Hematopoietic multipotent progenitor cell treated with erythropoietin and hydrocortisone succinate and interleukin-3 and kit ligand, for 15 days (in vitro differentiated cells): ENCODE data around the gene DPYD.

Source experiments
- DNase-seq: peaks from one replicate; pipeline ENCODE4 v3.0.0-alpha.2; 2015; ENCODE audit warnings: low spot score

DPYD gene

DNA sequence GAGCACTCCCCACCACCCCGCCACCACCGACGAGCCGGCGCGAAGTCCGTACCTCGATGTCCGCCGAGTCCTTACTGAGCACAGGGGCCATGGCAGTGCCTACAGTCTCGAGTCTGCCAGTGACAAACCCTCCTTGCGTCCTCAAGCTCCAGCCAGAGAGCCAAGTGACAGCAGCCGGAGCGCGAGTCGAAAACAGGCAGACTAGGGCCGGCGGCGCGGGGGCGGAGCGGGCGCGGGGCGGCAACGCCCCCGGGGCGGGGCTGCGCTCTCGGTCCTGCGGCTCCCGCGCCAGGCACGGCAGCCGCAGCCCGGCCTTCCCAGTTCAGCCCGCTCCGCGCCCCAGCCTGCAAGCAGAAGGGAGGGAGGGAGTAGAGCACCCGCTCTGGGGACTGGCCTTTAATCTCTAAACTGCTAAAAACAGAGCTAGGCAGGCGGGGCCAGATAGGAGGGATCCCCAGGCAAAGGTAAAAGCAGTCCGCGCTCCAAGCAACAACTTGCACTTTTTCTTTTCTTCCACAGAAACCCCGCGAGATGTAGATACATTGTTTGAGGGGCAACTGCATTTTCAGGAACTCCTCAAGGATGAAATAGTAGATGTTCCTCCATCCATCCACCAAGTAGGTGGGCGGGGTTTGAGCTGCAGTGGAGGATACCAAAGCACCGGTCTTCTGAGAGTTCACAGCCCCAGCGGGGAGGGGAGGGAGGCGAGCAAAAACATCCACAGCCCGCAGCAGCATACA is at the start of gene DPYD:
TSS of gene DPYD (minus strand) at position 203 of the 740 bp plus-strand sequence. CDS start at position 91, 112 bp downstream.
- peak; percentile 78 for DNase-seq

DNA sequence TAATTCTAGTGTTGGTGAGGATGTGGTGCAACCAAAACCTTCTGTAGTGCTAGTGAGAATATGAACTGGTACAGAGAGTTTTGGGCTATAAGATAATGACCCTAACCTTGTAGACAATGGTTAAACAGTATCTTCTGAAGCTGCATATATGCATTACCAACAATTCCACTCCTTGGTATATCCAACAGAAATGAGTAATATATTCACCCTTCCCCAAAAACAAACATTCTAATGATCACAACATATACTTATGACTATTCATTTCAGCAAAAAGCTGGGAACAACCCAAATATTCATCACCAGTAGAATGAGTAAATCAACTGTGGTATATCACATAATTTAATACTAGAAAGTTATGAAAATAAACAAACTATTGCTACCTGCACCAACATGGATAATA is 39.6 kb upstream of the DPYD start:
- no peak for DNase-seq

DNA sequence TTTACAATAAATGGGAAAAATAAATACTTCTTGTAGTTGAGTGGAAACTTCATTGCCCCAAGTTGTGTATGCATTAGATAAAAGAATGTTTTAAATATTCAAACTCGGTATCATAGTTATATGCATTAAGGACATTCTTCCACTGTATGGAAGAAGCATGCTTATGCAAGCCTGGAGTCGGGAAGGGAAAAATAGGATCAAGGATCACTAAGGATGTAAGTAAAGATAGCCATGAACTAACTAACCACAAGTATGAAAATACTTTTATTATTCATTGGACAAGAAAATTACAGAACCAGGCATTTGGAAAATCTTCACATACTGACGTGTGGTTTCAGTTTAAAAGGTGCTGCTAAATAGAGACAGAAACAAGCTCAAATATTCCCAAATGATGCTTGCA is 26.9 kb upstream of the DPYD start:
- no peak for DNase-seq

DNA sequence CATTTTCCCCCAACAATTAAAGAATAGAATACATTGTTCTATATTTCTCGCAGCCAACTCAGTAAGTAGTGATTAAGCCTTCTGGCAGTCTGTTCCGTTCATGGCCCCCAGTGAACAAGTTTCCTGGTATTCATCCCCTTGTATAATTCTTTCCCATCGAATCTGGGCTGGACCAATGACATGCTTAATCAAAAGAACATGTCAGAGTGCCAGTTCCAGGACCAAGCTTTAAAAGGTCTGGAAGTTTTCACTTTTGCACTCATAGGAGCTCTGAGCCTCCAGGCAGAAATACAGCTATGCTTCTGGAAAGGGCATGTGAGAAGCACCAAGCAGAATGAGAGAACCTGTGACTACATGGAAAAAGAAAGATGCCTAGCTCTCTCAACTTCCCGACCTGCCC is 22.5 kb upstream of the DPYD start:
- no peak for DNase-seq

DNA sequence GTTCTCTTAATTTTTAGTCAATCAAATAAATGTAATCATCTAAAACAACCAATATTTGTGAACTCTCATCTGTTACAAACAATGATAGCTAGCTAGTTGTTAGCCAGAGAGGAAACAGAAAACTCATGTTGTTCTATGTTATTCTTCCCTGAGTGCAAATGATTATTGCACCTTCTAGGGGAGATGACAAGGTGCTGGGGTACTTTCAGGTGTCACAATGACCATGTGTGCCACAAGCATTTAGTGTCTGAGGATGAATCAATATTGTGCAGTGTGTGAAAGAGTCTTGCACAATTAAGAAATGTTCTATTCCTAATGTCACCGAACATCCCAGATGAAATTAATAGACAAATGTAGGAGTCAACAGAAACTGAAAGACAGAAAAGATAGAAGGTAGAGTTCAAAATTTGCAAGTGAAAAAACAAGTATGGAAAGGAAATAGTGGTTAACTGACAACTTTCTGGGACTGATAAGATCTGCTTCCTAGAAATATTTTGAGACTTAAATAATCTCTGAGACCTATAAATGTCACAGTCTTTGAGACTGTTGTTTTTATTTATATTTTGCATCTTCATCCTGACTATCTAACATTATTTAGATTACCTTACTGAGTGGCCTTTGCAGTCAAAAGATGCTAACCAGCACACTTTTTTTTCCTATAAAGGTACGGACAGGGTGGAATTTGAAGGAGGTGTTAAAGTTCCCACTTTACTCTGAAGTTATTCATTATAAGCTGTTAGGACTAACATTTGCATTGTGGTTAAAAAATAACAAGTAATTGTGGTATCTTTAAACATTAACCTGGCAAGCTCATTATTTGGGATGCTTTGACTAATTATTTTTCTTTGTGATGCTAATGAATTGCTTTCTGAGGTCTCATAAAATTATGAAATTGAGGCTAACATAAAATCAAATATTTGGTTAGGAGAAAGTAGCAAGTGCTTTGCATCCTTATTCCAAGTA is 21.6 kb upstream of the DPYD start:
- no peak for DNase-seq

DNA sequence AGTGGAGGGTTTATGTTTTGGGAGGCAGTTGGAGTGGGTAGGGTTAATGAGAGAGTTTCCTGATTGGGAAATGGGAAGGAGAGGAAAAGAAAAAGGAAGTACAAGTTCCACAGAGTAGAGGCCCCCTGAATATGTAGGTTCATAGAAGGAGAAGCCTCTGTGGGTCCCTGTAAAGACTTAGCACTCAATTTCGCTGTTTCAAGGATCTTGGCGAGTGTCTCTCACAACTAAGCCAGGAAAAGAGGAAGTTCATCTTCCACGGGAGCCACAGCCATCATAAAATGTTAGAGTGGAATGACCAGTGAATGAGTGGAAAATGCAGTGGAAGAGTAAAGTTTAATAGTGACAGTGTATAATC is 17.4 kb upstream of the DPYD start:
- no peak for DNase-seq

DNA sequence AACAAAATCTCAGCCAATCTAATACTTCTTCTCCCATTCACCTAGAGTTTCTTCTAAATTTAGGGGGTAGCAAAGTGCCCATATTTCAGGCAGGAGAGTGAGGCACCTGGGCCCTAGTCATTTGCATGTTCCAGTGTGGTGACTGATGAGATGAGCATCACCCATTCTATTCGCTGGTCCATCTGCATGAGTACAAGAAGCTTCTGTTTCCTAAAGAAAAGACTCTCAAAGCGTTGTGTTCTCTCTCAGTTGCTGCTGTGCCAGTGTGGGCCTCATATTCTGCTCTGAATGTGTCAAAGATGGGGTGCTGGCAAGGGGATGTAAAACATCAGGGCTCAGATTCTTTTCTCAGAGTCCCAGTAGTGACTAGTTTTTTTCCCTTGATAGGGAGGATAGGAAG is 16.1 kb upstream of the DPYD start:
- no peak for DNase-seq

DNA sequence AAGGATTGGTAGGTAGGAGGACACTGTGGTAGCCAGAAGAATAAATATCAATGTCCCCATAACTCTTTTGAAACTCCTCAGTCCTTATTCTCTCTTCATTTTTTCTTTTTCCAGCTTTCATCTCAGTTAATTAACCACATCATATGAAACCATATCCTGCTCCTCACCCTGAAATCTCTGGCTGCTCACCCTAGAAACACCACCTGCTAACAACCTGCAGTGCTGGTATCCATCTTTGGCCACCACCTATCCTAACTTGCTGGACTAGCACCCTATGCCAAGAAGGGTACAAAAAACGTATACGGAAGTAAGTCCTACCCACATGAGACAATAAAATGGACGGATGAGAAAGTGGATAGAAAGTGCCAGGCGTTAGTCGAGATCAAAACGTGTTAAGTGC is 13.7 kb upstream of the DPYD start:
- no peak for DNase-seq

DNA sequence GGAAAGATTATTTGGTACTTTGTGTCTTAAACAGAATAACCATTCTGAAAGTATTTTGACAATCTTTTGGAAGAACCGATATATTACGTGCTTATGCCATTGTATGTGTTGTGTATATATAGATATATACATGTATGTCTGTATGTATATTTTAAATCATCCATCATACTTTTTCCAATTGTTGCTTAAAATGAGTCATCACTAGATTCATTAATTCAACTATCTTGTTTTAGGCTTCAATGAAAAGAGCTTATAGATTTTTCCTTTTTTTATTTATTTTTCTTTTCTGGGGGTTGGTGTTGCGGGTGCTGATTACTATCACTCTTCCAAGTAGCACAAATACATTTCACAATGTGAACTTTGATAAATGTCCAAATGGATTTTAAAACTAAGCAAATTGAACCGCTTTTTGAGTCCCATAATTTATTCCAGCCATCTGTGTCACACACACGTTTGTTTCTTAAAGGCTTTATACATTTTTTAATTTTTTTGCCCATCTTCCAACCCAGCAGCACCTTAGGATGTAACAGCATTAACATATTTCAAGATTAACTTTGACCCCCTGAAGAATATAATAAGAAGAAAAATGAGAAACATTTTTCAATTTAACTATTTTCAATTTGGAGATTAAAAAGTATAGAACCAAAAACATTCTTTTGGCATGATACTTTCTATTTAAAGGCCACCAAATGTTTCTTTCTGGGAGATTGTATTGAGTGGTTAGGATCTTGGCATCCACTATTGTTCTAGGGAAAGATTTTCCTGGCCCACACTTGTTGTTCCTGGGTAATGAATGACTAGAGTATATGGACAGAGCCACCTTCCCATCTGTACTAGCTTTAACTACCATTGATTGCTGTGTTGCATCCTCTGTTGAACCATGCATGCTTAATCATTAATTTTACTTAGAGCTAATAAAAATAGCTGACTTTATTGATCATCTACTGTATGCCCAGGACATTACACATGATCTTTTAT is 9.3 kb upstream of the DPYD start:
- no peak for DNase-seq

DNA sequence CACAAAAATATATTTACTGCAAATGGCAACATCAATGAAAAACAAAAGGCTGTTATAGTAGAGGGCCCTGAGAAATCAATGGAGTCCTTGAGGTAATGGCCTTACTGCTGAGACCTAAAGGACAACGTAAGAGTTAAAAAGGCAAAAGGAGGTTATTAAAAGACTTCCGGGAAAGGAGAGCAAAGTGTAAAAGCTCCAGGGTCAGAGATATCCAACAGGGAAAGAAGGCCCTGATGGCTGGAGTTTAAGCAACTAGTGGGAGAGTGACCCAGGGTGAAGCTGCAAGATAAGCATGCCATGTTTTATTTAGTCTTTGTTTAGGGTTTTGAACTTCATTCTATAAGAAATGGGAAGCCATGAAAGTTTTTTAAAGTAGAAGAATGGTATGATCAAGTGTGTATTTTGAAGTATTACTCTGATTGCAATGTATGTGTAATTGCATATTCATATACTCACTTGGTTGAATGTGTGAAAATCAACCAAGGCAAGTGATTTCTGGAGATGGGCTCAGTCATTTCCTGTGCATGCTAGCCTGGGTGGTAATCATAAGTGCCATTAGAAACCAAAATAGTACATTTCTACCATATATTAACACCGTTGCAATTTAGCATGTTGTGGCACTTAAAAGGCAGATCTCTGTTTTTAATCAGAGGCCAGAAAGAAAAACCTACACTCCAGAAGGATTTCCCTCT is 5.3 kb upstream of the DPYD start:
- DNase-seq, result no peak

DNA sequence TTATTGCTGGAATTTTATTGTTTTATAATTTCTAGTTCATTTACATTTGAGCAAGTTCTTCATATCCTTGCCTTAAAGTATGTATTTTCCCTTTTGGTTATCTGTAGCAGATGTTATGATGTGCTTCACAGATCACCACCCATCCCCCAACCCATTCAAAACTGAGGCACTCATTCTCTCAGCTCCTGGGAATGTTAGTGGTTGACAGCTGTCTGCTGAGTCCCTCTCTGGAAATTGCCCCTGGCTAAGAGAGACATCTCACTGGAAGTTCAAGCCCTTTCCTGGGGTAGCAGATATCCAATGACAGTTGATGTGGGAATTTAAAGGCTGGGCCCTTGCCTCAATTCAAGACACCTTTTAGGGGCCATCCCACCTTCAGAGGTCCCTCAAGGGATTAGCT is 4.3 kb upstream of the DPYD start:
- DNase-seq, result no peak

DNA sequence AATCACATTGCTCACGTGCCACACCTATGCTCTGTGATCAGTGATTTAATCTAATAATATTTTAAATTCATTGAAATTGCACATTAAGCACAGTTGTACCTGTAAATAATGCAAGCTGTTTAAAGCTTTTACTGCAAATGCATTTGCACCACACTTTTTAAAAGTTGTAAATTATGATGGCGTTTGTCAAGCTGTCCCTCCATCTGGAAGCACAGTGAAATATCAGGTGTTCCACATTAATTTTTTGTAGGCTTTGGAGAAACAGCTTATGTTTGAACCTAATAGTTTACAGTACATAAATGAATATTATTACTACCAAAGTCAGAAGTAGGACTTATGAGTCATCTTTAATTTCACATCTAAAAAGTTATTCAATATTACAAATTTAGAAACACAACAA is 3.0 kb upstream of the DPYD start:
- DNase-seq, result no peak

DNA sequence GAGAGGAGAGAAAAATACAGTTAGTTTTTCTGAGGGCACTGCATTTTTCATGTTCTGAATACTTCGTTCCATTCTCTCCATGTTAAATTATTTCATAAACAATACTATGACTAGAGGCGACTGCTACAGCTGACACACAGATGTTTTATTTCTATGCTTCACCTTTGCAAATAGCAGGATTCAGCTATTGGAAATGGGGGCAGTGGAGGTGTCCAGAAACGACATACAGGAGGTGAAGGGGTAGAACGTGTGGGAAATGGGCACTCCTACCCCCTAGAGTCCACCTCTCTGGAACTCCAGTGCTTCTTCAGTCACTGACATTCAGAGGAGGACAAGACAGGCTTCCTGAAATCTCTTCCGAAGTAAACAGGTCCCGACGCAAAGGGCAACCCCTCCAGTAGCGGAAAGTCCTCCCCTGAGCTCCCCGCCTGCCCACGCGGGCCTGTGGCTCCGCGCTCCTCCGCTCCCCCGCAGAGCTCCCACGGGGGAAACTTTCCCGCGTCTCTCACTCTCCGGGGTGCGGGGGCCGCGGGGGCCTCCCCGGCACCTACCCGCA is 480 bp downstream of the DPYD start:
- no peak for DNase-seq

DNA sequence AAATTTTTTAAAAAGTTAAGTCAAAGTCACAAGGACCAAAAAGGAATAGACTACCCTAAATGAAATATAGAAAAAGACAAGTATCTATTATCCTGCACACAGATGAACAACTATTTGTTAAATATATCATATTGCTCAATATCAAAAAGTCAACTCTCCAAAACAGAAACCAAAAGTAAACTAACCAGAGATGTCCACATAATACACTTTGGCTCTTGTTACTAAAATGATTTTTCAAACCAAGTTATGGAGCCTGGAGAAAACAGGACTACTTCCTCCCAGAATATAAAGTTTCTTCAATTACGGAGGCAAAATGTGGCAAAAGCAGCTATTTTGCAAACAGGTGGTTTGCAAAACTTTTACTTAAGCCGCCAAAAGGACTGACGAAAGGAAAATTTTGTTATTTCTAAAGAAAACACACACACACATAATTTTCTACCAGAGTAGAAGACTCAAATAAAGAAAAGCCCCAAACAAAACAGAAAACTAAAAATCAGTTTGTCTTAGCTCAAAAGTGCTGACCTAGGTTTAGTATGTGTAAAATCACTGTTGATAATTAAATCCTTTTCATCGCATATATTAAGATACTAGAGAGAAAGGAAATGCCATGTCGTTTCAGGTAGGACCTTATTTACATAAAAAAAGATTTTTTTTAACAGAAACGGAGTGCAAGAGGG is 1.1 kb downstream of the DPYD start:
- peak; percentile 14 for DNase-seq

DNA sequence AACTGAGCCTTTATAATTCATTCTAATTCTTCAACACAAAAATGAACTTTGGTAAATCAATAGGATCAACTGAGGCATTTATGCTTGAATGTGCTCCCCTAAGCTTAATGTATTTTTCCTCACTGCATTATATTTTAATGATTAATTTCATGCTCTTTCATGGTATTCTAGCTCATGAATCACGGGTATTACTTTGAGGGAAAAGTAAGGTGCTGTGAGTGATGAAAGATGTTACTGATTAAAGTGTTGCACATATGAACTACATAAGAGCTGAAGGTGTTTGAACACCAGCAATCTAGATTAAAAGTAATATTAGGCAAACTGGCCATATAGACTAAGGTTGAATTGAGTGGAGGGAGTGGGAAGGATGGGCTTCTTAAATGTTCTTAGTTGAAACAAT is 1.9 kb downstream of the DPYD start:
- no peak for DNase-seq

DNA sequence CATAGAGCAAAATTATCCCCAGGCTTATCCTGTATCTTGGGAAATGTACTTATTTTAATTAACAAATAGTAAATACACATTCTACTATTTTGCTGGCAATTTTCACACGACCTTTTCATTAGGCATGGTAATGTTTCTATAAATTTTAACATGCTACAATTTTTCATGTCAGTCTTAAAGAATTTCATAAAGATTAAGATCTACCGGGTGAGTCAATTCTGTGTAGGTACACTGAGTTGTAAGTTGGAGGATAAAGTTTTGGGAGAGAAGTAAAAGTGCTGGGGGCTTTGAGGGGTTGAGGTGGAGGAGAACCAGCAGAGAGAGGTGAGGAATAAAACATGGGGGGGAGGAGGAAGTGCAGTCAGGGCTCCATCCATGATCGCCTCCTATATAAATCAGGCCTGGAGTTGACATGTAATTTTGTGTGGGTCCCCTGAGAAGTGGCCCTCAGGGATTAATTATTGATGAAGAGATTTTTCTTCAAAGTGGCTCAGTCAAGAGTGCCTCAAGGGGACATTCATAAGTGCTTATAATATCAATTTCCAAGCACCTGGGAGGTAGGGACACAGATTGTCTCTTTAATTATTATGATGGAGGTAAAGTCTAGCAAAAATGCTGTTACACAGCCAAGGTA is 7.2 kb downstream of the DPYD start:
- no peak for DNase-seq

DNA sequence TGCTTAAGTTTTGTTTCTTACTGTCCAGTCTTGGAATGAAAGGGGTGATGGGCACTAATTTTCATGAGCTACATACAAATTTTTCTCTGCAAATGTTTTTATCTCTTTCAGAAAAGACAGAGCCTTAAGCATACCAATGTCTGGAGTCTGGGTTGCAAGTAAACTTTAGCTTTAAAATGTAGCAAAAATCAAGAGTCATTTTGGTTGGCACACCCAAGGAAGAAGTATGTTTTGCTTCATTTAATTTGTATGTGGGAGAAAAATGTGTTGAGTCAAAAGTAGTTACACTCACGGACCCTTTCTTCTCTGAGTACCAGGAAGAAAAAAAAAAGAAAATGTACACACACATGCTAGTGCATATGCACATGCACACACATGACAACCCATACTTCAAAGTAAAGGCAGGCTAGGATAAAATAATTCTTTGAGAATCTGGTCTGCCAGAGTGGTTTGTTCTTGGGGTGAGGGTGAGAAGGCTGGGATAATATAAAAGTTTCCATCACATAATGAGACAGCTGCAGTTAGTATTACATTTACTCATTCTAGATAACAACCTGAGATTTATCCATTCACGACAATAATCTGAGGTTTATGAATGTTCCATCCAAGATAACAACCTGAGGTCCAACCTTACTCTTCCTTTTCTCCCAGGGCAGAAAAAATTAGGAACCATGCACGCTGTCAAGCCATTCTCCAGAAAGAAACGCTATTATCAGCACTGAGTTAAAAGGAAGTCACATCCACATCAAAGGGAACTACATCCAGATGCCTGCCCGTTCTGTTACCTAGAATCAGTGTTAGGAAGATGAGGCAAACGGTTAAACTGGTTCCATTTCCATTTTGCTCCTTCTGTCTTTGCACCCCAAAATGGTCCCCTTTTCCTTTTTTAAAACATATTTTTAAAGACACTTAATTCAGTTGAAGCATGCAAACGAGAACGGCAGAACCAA is 9.3 kb downstream of the DPYD start:
- no peak for DNase-seq

DNA sequence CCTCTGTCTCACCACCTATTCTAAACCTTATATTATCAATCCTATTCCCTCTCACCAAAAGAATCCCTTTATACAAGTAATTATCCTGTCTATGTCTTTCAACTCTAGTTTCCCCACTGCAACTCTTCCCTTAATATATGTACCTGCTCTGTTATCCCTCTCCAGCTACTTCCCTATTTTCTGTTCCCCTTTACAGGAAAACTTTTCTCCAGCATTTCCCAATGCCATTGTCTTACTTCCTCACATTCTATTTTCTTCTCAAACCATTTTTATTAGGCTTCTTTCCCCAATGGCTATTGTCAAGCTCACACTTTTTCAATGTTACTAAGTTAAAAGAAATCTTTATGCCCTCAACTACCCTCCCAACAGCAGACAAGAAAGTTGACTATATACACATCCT is 11.6 kb downstream of the DPYD start:
- DNase-seq, result no peak

DNA sequence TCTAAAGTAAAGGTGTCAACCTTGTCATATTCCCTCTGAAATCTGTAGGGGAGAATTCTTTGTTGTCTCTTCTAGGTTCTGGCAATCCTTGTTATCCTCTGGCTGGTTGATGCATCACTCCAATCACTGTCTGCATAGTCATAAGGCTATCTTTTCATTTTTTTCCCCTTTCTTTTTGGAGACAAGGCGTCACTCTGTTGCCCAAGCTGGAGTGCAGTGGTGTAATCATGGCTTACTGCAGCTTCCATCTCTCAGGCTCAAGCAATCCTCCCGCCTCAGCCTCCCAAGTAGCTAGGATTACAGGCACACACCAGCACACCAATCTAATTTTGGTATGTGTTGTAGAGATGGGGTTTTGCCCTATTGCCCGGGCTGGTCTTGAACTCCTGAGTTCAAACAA is 12.9 kb downstream of the DPYD start:
- no peak for DNase-seq
